HEK293T (cell line): ENCODE data around the gene PEDS1.

Source experiments
- BHLHE40 ChIP-seq: fragments of 450-650 bp; IDR thresholded peaks from 2 replicates; pipeline ENCODE4 v1.6.1; 2016; ENCODE audit warnings: mild to moderate bottlenecking, moderate library complexity, borderline replicate concordance
- CTBP1 ChIP-seq: fragments of 450-650 bp; IDR thresholded peaks from 2 replicates; pipeline ENCODE4 v1.6.1; 2016; ENCODE audit warnings: borderline replicate concordance
- ELF4 ChIP-seq: fragments of 450-650 bp; IDR thresholded peaks from 2 replicates; pipeline ENCODE4 v1.6.1; 2017; ENCODE audit warnings: antibody characterized with exemption
- FOXA1 ChIP-seq: fragments of 450-650 bp; IDR thresholded peaks from 2 replicates; pipeline ENCODE4 v1.6.1; 2016; ENCODE audit warnings: mild to moderate bottlenecking
- FOXM1 ChIP-seq: fragments of 450-650 bp; IDR thresholded peaks from 2 replicates; pipeline ENCODE4 v1.6.1; 2017; ENCODE audit warnings: mild to moderate bottlenecking, borderline replicate concordance
- HDGF ChIP-seq: fragments of 450-650 bp; IDR thresholded peaks from 2 replicates; pipeline ENCODE4 v1.6.1; 2017; ENCODE audit warnings: antibody characterized with exemption, borderline replicate concordance
- TARDBP ChIP-seq: fragments of 450-650 bp; IDR thresholded peaks from 2 replicates; pipeline ENCODE4 v1.6.1; 2016
- ZNF384 ChIP-seq: fragments of 450-650 bp; IDR thresholded peaks from 2 replicates; pipeline ENCODE4 v1.6.1; 2016

GRCh38 chr20:50197463-50198179, 44.1 kb upstream of the PEDS1 start:
- TF ChIP-seq TARDBP (no peak), BHLHE40 (no peak), FOXM1 (no peak), FOXA1 (no peak), HDGF (no peak), ZNF384 (no peak), CTBP1 (no peak), ELF4 (no peak)
